HEK293 (cell line): ENCODE results near the gene TYW1B.
"Not testable (repeated sequence)": the region's sequence is repeated elsewhere in the genome, so short reads cannot be mapped to it uniquely, and the experiment has no call there.

Experiments used
- CTCF ChIA-PET: fragments of 350-600 bp; formaldehyde crosslinking; extraction: SDS; loops from one replicate; lab custom pipeline; 2021; ENCODE audit warnings: antibody characterized with exemption; lab: Yijun Ruan, JAX
- POLR2A ChIA-PET: fragments of 300-600 bp; formaldehyde crosslinking; extraction: SDS; loops from one replicate; lab custom pipeline; 2020; ENCODE audit warnings: antibody characterized with exemption, inconsistent platforms; lab: Yijun Ruan, JAX
- H3K27ac ChIP-seq: fragments of 200-500 bp; sonication (Bioruptor generic); 2 replicates; pipeline ENCODE4 v1.5.1; 2014; ENCODE audit warnings: low read depth, low read length, control low read depth, inconsistent platforms; ENCODE audit errors: extremely low read depth
- H3K36me3 ChIP-seq, 2 experiments: fragments of 200-500 bp in 1 of 2; sonication (Bioruptor generic) in 1 of 2; 1 replicate in 1 of 2; 2 replicates in 1 of 2; pipeline ENCODE4 v1.5.1; 2014 to 2017; ENCODE audit warnings: inconsistent platforms in 2 of 2, low read length in 2 of 2; ENCODE audit not compliant: control insufficient read depth in 2 of 2, insufficient read depth in 1 of 2
- H3K4me1 ChIP-seq: fragments of 200-500 bp; sonication (Bioruptor generic); 2 replicates; pipeline ENCODE4 v1.5.1; 2014; ENCODE audit warnings: mild to moderate bottlenecking, low read length, inconsistent platforms; ENCODE audit not compliant: control insufficient read depth, insufficient read depth
- H3K4me3 ChIP-seq: 2 replicates; pipeline ENCODE4 v1.5.1; 2011; ENCODE audit warnings: low read depth, mild to moderate bottlenecking, control low read depth, low read length, moderate library complexity
- H3K9me3 ChIP-seq: fragments of 200-500 bp; sonication (Bioruptor generic); 2 replicates; pipeline ENCODE4 v1.5.1; 2014; ENCODE audit warnings: low read depth, low read length, inconsistent platforms; ENCODE audit not compliant: control insufficient read depth, insufficient read depth
- KLF16 ChIP-seq: fragments of 450-650 bp; formaldehyde crosslinking; IDR thresholded peaks from 2 replicates; pipeline ENCODE4 v1.5.1; 2017; ENCODE audit warnings: missing biosample characterization, missing genetic modification characterization
- MZF1 ChIP-seq: fragments of 450-650 bp; formaldehyde crosslinking; IDR thresholded peaks from 2 replicates; pipeline ENCODE4 v1.5.1; 2017; ENCODE audit warnings: missing biosample characterization, missing genetic modification characterization, borderline replicate concordance
- SETDB1 ChIP-seq: IDR thresholded peaks from one replicate; pipeline ENCODE4 v1.6.1; 2017; ENCODE audit warnings: mild to moderate bottlenecking, low read length, moderate library complexity, mixed read lengths; ENCODE audit not compliant: insufficient read length

TYW1B gene

DNA sequence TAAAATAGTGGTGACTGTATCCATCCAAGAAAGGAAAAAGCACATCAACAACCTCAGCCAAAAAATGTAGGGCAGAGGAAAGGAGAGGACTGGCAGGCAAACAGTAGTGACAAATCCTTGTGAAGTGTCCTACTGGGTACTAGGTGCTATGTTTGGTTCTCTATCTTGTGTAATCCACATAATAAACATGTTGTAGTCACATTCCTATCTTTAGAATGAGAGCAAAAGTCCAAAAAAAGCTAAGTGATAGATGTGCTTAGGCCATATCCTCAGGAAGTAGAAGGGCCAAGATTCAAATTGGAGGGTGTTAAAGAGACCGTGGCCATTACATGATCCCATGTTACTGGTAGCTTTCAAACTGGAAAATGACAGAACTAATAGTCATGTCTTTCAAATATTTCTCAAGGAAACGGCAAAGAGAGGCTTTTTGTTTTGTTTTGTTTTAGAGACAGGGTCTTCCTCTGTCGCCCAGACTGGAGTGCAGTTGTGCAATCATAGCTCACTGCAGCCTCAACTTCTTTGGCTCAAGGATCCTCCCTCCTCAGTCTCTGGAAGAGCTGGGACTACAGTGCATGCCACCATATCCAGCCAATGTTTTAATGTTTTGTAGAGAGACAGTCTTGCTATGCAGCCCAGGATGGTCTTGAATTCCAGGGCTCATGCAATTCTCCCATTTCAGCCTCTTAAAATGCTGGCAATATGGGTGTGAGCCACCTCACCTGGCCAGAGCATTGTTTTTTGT is 244.2 kb downstream of the TYW1B start:
- CTCF ChIA-PET, POLR2A ChIA-PET: not testable (repeated sequence)

DNA sequence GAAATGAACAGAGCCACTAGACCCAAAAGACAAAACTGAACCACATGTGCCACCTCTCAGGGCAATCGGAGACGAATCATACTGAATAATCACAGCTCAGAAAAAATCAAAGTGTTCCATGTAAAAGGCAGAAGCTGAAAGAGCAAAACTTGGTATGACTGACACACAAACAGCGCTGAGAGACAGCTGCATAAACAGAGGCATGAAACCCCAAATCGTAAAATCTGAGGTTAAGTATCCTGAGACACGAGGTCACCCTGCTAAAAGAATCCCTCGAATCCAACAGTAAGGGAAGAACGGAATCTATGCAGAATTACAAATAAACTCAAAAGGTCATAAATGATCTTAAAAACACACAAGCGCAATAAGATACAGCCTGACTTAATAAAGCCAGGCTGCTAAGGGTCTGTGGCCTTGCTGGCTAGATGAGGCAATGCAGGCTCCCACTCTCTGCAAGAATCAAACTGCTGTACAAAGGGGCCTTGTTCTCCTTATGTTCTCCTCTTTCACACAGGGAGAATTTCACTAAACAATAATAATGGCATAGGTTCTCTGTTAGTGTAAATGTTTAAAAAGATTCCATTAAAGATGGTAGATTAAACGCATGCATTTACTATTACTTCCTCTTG is 247.7 kb downstream of the TYW1B start:
- H3K36me3 ChIP-seq, H3K27ac ChIP-seq, H3K9me3 ChIP-seq, H3K4me3 ChIP-seq, CTCF ChIA-PET, H3K4me1 ChIP-seq, POLR2A ChIA-PET: not testable (repeated sequence)
- TF ChIP-seq MZF1: peak; percentile 36; the same call in 1 of the 2 replicates

More for the DNA sequence above, 244.2 kb downstream of the TYW1B start:
- not testable (repeated sequence) for H3K4me3 ChIP-seq, H3K27ac ChIP-seq, H3K36me3 ChIP-seq, H3K9me3 ChIP-seq, H3K4me1 ChIP-seq

DNA sequence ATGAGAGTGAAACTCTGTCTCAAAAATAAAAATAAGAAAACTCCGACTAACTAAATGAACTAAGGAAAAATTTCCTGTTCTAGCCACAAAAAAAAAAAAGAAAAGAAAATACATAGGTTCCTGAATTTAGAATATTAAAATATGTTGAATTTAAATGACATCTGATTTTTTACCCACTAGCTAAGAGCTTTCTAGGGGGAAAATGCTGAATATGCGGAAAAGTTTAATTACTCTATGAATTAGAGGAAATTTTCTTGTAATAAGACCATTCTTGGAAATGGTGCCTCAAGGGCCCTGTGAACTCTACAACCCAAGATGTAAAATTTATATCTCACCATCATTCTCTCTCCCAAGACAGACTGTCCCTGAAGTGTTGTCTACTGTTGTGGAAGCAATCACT is 250.9 kb downstream of the TYW1B start:
- ChIA-PET POLR2A (no interaction called here), CTCF (no interaction called here)
- H3K27ac ChIP-seq: no peak overlapping the region
- no peak for TF ChIP-seq KLF16
- no peak overlapping the region for H3K4me3 ChIP-seq
- no peaks in the 10 kb centered on the region for H3K4me1 ChIP-seq
- no peaks in the 10 kb centered on the region for H3K36me3 ChIP-seq
- H3K9me3 ChIP-seq: no peaks in the 10 kb centered on the region

DNA sequence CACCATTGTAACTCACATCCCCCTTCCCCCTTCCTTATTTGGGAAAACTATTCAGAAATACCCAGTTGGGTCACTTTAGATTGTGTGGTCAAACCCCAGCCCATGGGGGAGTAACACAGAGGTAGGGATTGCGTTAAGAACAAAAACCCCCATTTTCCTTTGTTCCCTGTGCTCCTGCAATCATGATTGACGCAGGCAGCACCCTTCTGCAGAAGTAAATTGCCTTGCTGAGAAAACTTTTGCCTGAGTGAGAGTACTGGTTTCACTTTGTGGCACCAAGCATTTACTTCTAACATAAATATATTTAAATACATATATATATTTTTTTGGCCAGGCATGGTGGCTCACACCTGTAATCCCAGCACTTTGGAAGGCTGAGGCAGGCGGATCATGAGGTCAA is 266.0 kb downstream of the TYW1B start:
- CTCF ChIA-PET, H3K27ac ChIP-seq: not testable (repeated sequence)
- peak; percentile 47 for TF ChIP-seq SETDB1
- TF ChIP-seq, all 188 proteins: peak for 1; not testable (repeated sequence) for 187
- H3K4me3 ChIP-seq, H3K4me1 ChIP-seq, POLR2A ChIA-PET, H3K36me3 ChIP-seq, H3K9me3 ChIP-seq: not testable (repeated sequence)

DNA sequence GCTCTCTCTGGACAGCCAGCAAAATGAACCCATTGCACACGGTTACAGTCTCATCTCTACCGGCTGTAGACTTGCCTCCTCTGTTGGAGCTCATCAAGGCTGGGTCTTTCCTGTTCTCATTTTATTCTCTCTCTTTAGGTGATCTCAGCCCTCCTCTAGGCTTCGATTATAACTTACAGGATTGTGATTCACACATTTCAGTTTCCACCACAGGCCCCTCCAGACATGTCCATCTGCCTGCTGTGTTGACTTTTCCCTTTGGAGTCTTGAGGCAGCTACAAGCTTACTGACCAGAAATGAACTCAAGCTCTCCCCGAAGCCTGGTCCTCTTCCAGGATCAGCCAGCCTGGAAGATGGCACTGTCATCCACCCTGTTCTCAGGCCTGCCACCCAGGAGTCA is 268.5 kb downstream of the TYW1B start:
- CTCF ChIA-PET: not testable (repeated sequence)

DNA sequence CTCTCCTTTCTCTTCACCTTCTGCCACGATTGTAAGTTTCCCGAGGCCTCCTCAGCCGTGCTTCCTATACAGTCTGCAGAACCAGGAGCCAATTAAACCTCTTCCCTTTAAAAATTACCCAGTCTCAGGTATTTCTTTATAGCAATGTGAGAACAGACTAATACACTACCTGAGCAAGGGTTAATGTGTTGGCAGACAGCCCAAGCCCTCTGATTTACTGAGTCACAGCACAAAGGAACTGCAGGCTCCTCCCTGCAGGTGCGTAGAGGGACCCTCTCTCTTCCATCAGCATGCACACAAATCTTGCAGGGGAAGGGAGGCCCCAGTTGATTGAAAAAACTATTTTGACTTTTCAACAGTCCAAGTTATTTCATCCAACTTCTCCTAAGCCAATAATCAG is 271.3 kb downstream of the TYW1B start:
- POLR2A ChIA-PET, H3K36me3 ChIP-seq, H3K27ac ChIP-seq, H3K4me1 ChIP-seq, H3K9me3 ChIP-seq, H3K4me3 ChIP-seq: not testable (repeated sequence)
- CTCF ChIA-PET: interaction anchor here (0.7 kb wide), 1 partner anchor 269 kb away, joined by 4 read pairs; no protein-coding TSS in a partner anchor

More for the DNA sequence above, 268.5 kb downstream of the TYW1B start:
- H3K4me3 ChIP-seq, H3K36me3 ChIP-seq, H3K9me3 ChIP-seq, H3K27ac ChIP-seq, H3K4me1 ChIP-seq, POLR2A ChIA-PET: not testable (repeated sequence)

DNA sequence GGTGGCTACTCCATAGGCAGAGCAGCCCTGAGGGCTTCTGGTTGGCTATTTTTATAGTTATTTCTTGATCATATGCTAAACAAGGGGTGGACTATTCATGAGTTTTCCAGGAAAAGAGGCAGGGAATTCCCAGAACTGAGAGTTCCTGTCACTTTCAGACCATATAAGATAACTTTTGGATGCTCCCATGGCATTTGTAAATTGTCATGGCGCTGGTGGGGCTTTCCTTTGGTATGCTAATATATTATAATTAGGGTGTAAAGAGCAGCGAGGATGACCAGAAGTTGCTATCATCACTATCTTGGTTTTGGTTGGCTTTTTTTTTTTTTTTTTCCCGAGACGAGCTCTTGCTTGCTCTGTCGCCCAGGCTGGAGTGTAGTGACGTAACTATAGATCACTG is 272.8 kb downstream of the TYW1B start:
- H3K4me3 ChIP-seq, H3K36me3 ChIP-seq, H3K27ac ChIP-seq, H3K9me3 ChIP-seq, H3K4me1 ChIP-seq: not testable (repeated sequence)
- ChIA-PET POLR2A (interaction anchor here (0.6 kb wide), 2 partner anchors 62 to 622 kb away, joined by 4 to 5 read pairs; no protein-coding TSS in a partner anchor), CTCF (interaction anchor here (0.6 kb wide), 1 partner anchor 62 kb away, joined by 3 read pairs; no protein-coding TSS in a partner anchor)

DNA sequence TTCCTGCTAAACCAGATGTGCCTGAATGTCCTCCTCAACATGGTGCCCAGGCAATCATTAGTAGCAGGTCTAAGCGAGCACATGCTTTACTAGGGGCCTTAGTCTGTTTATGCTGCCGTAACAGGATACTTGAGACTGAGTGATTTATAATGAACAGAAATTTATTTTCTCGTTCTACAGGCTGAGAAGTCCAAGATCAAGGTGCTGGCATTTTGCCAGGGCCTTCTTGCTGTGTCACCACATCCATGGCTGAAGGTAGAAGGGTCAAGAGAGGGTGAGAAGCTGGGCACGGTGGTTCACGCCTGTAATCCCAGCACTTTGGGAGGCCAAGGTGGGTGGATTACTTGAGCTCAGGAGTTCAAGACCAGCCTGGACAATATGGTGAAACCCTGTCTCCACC is 273.6 kb downstream of the TYW1B start:
- CTCF ChIA-PET, POLR2A ChIA-PET: not testable (repeated sequence)

DNA sequence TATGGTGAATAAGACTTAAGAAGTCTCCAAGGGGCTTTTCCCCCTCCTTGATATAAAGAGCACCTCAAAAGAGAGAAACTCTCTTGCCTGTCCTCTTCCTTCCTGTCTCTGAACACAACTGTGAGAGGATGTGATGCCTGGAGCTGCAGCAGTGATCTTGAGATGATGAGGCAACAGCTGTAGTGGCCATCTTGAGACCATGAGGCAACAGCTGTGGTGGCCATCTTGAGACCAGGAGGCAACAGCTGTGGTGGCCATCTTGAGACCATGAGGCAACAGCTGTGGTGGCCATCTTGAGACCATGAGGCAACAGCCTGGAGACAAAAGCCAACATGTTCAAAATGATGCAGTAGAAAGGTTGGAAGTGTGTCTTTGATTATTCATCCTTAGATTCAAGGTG is 277.5 kb downstream of the TYW1B start:
- H3K27ac ChIP-seq, POLR2A ChIA-PET: not testable (repeated sequence)

More for the DNA sequence above, 273.6 kb downstream of the TYW1B start:
- not testable (repeated sequence) for H3K36me3 ChIP-seq, H3K4me1 ChIP-seq, H3K9me3 ChIP-seq, H3K4me3 ChIP-seq, H3K27ac ChIP-seq

More for the DNA sequence above, 277.5 kb downstream of the TYW1B start:
- H3K4me1 ChIP-seq, H3K36me3 ChIP-seq, H3K9me3 ChIP-seq, CTCF ChIA-PET, H3K4me3 ChIP-seq: not testable (repeated sequence)
